Measurements from ENCODE around the gene NFATC3.

The NFATC3 gene

DNA sequence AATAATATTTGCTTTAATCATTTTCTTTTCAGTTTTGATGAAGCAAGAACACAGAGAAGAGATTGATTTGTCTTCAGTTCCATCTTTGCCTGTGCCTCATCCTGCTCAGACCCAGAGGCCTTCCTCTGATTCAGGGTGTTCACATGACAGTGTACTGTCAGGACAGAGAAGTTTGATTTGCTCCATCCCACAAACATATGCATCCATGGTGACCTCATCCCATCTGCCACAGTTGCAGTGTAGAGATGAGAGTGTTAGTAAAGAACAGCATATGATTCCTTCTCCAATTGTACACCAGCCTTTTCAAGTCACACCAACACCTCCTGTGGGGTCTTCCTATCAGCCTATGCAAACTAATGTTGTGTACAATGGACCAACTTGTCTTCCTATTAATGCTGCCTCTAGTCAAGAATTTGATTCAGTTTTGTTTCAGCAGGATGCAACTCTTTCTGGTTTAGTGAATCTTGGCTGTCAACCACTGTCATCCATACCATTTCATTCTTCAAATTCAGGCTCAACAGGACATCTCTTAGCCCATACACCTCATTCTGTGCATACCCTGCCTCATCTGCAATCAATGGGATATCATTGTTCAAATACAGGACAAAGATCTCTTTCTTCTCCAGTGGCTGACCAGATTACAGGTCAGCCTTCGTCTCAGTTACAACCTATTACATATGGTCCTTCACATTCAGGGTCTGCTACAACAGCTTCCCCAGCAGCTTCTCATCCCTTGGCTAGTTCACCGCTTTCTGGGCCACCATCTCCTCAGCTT lies 105.8 kb downstream of the NFATC3 start:
- TF ChIP-seq, protein P1, sequence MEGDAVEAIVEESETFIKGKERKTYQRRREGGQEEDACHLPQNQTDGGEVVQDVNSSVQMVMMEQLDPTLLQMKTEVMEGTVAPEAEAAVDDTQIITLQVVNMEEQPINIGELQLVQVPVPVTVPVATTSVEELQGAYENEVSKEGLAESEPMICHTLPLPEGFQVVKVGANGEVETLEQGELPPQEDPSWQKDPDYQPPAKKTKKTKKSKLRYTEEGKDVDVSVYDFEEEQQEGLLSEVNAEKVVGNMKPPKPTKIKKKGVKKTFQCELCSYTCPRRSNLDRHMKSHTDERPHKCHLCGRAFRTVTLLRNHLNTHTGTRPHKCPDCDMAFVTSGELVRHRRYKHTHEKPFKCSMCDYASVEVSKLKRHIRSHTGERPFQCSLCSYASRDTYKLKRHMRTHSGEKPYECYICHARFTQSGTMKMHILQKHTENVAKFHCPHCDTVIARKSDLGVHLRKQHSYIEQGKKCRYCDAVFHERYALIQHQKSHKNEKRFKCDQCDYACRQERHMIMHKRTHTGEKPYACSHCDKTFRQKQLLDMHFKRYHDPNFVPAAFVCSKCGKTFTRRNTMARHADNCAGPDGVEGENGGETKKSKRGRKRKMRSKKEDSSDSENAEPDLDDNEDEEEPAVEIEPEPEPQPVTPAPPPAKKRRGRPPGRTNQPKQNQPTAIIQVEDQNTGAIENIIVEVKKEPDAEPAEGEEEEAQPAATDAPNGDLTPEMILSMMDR (IDR thresholded peaks at IDR 0.05; ENCODE audit: low read depth, low read length, missing control alignments) = no peak
- H3K4me3 ChIP-seq (ENCODE audit: low read depth, low read length) = no peak overlapping the region
- DNase-seq (ENCODE audit: low read depth) = no peak

DNA sequence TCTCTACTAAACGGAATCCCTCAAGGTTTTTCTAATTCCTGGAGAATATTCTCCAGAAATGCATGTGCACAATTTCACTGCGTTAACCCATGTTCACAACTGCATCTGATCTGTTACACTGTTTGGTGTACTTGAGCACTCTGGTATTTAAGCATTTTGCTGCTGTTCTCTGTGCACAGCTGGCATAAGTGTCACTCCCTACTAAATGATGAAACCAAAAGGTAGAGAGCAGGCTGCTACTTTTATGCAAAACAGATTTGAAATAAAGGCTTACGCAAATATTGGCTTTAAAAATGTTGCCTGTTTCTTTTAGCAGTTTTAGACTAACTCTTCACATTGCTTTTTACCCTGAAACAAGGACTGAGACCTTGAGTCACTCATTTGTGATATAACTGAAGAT lies 109.1 kb downstream of the NFATC3 start:
- TF ChIP-seq, protein P1 (IDR thresholded peaks at IDR 0.05; ENCODE audit: low read depth, low read length, missing control alignments) = no peak

DNA sequence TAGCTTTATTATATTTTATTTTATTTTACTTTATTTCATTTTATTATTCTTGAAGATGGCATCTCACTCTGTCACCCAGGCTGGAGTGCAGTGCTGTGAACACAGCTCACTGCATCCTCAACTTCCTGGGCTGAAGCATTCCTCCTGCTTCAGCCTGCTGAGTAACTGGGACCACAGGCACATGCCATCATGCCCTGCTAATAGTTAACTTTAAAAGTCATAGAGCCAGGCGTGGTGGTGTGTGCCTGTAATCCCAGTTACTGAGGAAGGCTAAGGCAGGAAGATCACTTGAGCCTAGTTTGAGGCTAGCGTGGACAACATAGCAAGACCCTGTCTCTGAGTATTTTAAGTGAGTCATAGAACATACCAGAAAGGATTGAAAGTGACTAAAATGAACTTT lies 112.1 kb downstream of the NFATC3 start:
- no peak overlapping the region for H3K4me3 ChIP-seq (ENCODE audit: low read depth, low read length)
- TF ChIP-seq, protein P1 (IDR thresholded peaks at IDR 0.05; ENCODE audit: low read depth, low read length, missing control alignments) = no peak
- no peak for DNase-seq (ENCODE audit: low read depth)

More for the DNA sequence above, 109.1 kb downstream of the NFATC3 start:
- H3K4me3 ChIP-seq (ENCODE audit: low read depth, low read length) = no peak overlapping the region
- DNase-seq (ENCODE audit: low read depth) = peak; percentile 51

DNA sequence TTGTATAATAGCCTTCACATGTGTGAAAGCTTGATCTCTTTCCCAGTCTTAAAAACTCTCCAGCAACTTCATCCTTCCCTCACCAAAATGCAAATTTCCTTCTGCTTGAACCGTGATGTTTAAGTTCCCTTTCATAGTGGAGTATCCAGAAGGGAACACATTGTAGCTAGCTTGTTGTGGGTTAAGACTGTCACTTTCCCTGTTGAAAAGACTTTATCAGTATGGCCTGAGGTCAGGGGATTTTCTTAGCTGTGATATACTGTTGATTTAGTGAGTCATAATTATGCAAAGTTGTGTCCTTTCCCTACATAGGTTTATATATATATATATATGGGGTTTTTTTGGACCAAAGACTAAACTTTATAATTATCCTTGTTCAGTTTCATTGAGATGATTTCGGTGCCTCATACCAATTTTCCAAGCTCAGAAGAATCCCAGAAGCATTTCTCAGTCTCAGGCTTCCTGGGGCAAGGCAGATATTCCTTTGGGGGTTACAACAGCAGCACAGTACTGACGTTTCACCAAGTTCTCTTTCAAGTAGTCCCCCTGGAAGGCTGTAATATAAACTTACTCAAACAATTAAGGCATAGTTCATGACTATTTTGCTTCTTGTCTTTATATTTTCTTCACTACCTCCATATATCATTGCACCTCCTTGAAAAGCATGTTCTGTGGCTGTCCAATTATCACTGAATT lies 115.1 kb downstream of the NFATC3 start:
- TF ChIP-seq, protein P1 (IDR thresholded peaks at IDR 0.05; ENCODE audit: low read depth, low read length, missing control alignments) = no peak

DNA sequence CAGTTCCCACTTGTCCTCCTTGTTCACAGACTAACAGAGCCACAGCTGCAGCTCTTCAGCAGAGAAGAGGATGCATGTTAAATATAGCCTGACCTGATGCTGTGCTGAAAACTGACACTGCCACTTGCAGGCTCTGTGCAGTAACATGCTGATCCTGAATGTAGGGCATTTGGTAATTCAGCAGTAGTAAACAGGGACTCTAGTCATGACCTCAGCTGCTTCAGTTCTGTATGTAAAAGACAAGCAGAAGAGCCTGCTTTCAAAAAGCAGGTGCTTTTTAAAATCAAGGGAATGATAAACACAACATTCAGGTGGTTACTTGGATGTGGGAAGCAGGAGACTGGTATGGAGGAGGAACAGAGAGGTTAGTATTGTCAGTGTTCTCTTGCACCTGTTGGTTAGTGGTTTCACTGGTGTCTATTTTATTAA lies 116.9 kb downstream of the NFATC3 start:
- no peak for DNase-seq (ENCODE audit: low read depth)
- H3K4me3 ChIP-seq (ENCODE audit: low read depth, low read length) = no peak overlapping the region
- TF ChIP-seq, protein P1 (IDR thresholded peaks at IDR 0.05; ENCODE audit: low read depth, low read length, missing control alignments) = no peak

More for the DNA sequence above, 115.1 kb downstream of the NFATC3 start:
- H3K4me3 ChIP-seq (ENCODE audit: low read depth, low read length) = no peak overlapping the region
- DNase-seq (ENCODE audit: low read depth) = no peak

DNA sequence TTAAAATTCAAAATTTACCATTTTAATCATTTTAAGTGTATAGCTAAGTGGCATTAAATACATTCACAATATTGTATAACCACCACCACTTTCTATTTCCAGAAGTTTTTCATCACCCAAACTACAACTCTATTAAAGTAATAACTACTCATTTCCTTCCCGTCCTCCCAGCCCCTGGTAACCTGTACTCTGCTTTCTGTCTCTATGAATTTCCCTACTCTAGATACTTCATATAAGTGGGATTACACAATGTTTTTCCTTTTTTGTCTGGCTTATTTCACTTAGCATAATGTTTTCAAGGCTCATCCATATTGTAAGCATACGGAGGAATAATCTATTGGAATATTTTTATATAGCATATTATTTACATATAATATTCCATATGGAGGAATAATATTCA lies 121.1 kb downstream of the NFATC3 start:
- no peak for DNase-seq (ENCODE audit: low read depth)
- H3K4me3 ChIP-seq (ENCODE audit: low read depth, low read length) = no peak overlapping the region
- TF ChIP-seq, protein P1 (IDR thresholded peaks at IDR 0.05; ENCODE audit: low read depth, low read length, missing control alignments) = no peak
